ENCODE data around the gene IVL.

DNA sequence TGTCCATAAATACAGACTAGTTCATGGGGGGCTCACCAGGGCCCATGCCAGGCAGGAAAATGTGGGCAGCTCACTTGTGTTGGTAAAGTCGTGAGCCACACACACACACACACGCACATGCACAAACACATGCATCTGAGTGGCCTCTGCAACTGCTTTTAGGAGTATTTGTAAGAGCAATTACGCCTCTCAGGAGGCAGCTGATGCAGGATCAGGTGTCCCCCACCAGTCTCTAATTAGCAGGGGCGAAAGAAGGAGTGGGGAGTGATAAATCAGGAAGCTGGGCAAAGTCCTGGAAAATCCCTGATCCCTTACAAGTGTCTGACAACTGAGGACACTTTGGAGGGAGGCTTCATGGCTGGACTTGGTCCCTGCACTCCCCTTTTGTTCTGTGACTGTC is 5.7 kb upstream of the IVL start:
- TF ChIP-seq, protein P1, sequence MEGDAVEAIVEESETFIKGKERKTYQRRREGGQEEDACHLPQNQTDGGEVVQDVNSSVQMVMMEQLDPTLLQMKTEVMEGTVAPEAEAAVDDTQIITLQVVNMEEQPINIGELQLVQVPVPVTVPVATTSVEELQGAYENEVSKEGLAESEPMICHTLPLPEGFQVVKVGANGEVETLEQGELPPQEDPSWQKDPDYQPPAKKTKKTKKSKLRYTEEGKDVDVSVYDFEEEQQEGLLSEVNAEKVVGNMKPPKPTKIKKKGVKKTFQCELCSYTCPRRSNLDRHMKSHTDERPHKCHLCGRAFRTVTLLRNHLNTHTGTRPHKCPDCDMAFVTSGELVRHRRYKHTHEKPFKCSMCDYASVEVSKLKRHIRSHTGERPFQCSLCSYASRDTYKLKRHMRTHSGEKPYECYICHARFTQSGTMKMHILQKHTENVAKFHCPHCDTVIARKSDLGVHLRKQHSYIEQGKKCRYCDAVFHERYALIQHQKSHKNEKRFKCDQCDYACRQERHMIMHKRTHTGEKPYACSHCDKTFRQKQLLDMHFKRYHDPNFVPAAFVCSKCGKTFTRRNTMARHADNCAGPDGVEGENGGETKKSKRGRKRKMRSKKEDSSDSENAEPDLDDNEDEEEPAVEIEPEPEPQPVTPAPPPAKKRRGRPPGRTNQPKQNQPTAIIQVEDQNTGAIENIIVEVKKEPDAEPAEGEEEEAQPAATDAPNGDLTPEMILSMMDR (IDR thresholded peaks at IDR 0.05; ENCODE audit: low read depth, low read length, missing input control) = no peak
- TF ChIP-seq, protein P2, sequence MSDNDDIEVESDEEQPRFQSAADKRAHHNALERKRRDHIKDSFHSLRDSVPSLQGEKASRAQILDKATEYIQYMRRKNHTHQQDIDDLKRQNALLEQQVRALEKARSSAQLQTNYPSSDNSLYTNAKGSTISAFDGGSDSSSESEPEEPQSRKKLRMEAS (IDR thresholded peaks at IDR 0.05) = no peak
- no peak for TF ChIP-seq RAD21 (IDR thresholded peaks at IDR 0.05)
- no peak for TF ChIP-seq EGR1 (IDR thresholded peaks at IDR 0.05; ENCODE audit: low read depth in 2 of 2)
- no peak for TF ChIP-seq GABPA (IDR thresholded peaks at IDR 0.05 in 1 of 2, conservative IDR thresholded peaks at IDR 0.05 in 1 of 2)
- TF ChIP-seq, protein P3, sequence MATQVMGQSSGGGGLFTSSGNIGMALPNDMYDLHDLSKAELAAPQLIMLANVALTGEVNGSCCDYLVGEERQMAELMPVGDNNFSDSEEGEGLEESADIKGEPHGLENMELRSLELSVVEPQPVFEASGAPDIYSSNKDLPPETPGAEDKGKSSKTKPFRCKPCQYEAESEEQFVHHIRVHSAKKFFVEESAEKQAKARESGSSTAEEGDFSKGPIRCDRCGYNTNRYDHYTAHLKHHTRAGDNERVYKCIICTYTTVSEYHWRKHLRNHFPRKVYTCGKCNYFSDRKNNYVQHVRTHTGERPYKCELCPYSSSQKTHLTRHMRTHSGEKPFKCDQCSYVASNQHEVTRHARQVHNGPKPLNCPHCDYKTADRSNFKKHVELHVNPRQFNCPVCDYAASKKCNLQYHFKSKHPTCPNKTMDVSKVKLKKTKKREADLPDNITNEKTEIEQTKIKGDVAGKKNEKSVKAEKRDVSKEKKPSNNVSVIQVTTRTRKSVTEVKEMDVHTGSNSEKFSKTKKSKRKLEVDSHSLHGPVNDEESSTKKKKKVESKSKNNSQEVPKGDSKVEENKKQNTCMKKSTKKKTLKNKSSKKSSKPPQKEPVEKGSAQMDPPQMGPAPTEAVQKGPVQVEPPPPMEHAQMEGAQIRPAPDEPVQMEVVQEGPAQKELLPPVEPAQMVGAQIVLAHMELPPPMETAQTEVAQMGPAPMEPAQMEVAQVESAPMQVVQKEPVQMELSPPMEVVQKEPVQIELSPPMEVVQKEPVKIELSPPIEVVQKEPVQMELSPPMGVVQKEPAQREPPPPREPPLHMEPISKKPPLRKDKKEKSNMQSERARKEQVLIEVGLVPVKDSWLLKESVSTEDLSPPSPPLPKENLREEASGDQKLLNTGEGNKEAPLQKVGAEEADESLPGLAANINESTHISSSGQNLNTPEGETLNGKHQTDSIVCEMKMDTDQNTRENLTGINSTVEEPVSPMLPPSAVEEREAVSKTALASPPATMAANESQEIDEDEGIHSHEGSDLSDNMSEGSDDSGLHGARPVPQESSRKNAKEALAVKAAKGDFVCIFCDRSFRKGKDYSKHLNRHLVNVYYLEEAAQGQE (IDR thresholded peaks at IDR 0.05) = no peak
- no peak for TF ChIP-seq JUND (IDR thresholded peaks at IDR 0.05)
- no peak for TF ChIP-seq YY1 (IDR thresholded peaks at IDR 0.05)

Data from liver (tissue), 3 donors.